ENCODE measurements around the gene WDFY1.

- TF ChIP-seq POLR2AphosphoS5 (IDR thresholded peaks at IDR 0.05), result no peak
- no peak for TF ChIP-seq POLR2A (IDR thresholded peaks at IDR 0.05; ENCODE audit: low read depth)
- no peak for TF ChIP-seq CTCF (IDR thresholded peaks at IDR 0.05)
These were observed 2.0 kb downstream of the WDFY1 start for GRCh38 chr2:223943135-223943534.

Data from esophagus muscularis mucosa (tissue), 3 donors.